Naive thymus-derived CD4-positive, alpha-beta T cell (primary cell): ENCODE measurements around the gene FAM210B. TPM values are rescaled to one million over a fixed set of nuclear protein-coding genes. Genes with fewer than 3 reads are reported as not detected.
"Not testable (repeated sequence)": the region's sequence is repeated elsewhere in the genome, so short reads cannot be mapped to it uniquely, and the experiment has no call there.

Source experiments
- ATAC-seq: fragments of 150-1000 bp; cut with Tn5 transposase; 2 replicates; pipeline ENCODE4 v1.10.0; 2021; ENCODE audit warnings: mild to moderate bottlenecking, moderate library complexity
- CTCF ChIA-PET: fragments of 350-600 bp; sonication (Branson Sonifier 250); formaldehyde crosslinking; loops from one replicate; lab custom pipeline; 2021; ENCODE audit warnings: antibody characterized with exemption; lab: Charles Lee
- POLR2A ChIA-PET: fragments of 350-600 bp; sonication (Branson Sonifier 250); formaldehyde crosslinking; loops from one replicate; lab custom pipeline; 2021; ENCODE audit warnings: antibody characterized with exemption, inconsistent platforms; lab: Charles Lee
- DNase-seq, 9 donors: peaks; one replicate each; pipeline versions ENCODE4 v3.0.0 to v3.0.0-alpha.2; 2020 to 2022; ENCODE audit warnings: mixed read lengths in 1 of 9
- H3K27ac ChIP-seq: one replicate; pipeline ENCODE4 v1.7.0; 2013; ENCODE audit warnings: mild to moderate bottlenecking, low read depth, low read length, moderate library complexity
- H3K27me3 ChIP-seq, 2 donors: one replicate each; pipeline ENCODE4 v1.7.0; 2013; ENCODE audit warnings: low read length in 2 of 2, mild to moderate bottlenecking in 2 of 2, moderate library complexity in 2 of 2; ENCODE audit not compliant: control insufficient read depth in 2 of 2, insufficient read depth in 2 of 2
- H3K36me3 ChIP-seq, 3 experiments: 1 replicate in 2 of 3; 2 replicates in 1 of 3; pipeline ENCODE4 v1.7.0; 2013; ENCODE audit warnings: low read length in 3 of 3, mild to moderate bottlenecking in 3 of 3, moderate library complexity in 1 of 3; ENCODE audit not compliant: insufficient read depth in 3 of 3, control insufficient read depth in 2 of 3
- H3K4me1 ChIP-seq, 2 donors: one replicate each; pipeline ENCODE4 v1.7.0; 2013; ENCODE audit warnings: low read length in 2 of 2, mild to moderate bottlenecking in 2 of 2, moderate library complexity in 1 of 2; ENCODE audit not compliant: control insufficient read depth in 2 of 2, insufficient read depth in 2 of 2
- H3K4me3 ChIP-seq: 2 replicates; pipeline ENCODE4 v1.7.0; 2013; ENCODE audit warnings: mild to moderate bottlenecking, low read length
- H3K9me3 ChIP-seq, 3 experiments: 1 replicate in 2 of 3; 2 replicates in 1 of 3; pipeline ENCODE4 v1.7.0; 2013; ENCODE audit warnings: low read length in 3 of 3; ENCODE audit not compliant: control insufficient read depth in 2 of 3
- H3K27ac Mint-ChIP-seq, 9 donors: one replicate each; pipeline ENCODE4 v1.8.0; 2020 to 2022; ENCODE audit warnings: mixed read lengths in 9 of 9, mild to moderate bottlenecking in 8 of 9, moderate library complexity in 5 of 9, inconsistent platforms in 2 of 9
- H3K27me3 Mint-ChIP-seq, 5 donors: one replicate each; pipeline ENCODE4 v1.8.0; 2021 to 2022; ENCODE audit warnings: mixed read lengths in 5 of 5, mild to moderate bottlenecking in 1 of 5
- H3K36me3 Mint-ChIP-seq, 5 donors: one replicate each; pipeline ENCODE4 v1.8.0; 2020 to 2022; ENCODE audit warnings: mixed read lengths in 5 of 5, mild to moderate bottlenecking in 3 of 5, inconsistent platforms in 1 of 5
- H3K4me1 Mint-ChIP-seq, 7 donors: one replicate each; pipeline ENCODE4 v1.8.0; 2020 to 2022; ENCODE audit warnings: mixed read lengths in 7 of 7, mild to moderate bottlenecking in 3 of 7, inconsistent platforms in 1 of 7
- H3K4me3 Mint-ChIP-seq, 10 donors: one replicate each; pipeline ENCODE4 v1.8.0; 2020 to 2022; ENCODE audit warnings: mild to moderate bottlenecking in 10 of 10, mixed read lengths in 10 of 10, moderate library complexity in 6 of 10, inconsistent platforms in 2 of 10
- H3K9me3 Mint-ChIP-seq, 11 donors: one replicate each; pipeline ENCODE4 v1.8.0; 2020 to 2022; ENCODE audit warnings: mixed read lengths in 11 of 11, mild to moderate bottlenecking in 4 of 11, inconsistent platforms in 1 of 11, moderate library complexity in 1 of 11
- intact Hi-C, 2 donors: fragments of 100-400 bp; cut with micrococcal nuclease; formaldehyde crosslinking; loops; one replicate each; pipeline ENCODE4 v1.15.1; 2023
- polyA plus RNA-seq, 2 donors: library from polyadenylated mRNA; unstranded; fragments of 300-500 nt; fragmentation: Illumina TruSeq; gene quantifications; one replicate each; pipeline ENCODE4 v1.2.3, GENCODE V29; 2021
- total RNA-seq, 6 experiments: library from RNA in 5 of 6; stranded (reverse) in 5 of 6; gene quantifications; 1 replicate in 5 of 6; 2 replicates in 1 of 6; pipeline ENCODE4 v1.2.3 and lab custom pipeline; 2021 to 2026

Gene FAM210B
- total and polyA plus RNA-seq, 7 experiments from 2014 or later, result 8.1 to 43.2 (median 30.6) TPM

DNA sequence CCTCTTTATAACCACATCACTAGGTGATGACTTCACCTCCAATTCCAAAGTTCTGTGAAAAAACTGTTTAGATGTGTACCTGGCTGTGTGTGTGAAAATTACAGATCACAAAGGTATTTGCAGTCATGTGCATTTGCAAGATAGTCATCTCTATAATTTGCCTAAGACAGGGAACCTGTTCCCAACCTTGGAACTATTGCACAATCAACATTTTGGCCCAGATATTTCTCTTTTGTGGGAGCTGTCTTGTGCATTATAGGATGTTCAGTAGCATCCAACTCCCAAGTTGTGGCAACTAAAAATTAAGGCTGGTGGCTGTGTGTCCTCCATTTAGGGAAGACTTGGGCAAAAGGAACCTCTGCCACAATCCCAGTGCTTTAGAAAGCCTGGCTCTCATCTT is 34.0 kb upstream of the FAM210B start:
- ATAC-seq (no peak), DNase-seq (no peak)
- no peaks in the 10 kb centered on the region for H3K36me3 Mint-ChIP-seq
- Histone ChIP-seq H3K9me3 (no peaks in the 10 kb centered on the region), H3K4me3 (no peak overlapping the region), H3K36me3 (no peaks in the 10 kb centered on the region), H3K27ac (no peak overlapping the region), H3K27me3 (no peaks in the 10 kb centered on the region), H3K4me1 (no peaks in the 10 kb centered on the region)
- peaks cover 0 to 2% (median 0%) of the 10 kb centered on the region in 11 donors for H3K9me3 Mint-ChIP-seq
- CTCF ChIA-PET, result no interaction called here
- no peaks in the 10 kb centered on the region for H3K4me1 Mint-ChIP-seq
- intact Hi-C loops, result no loop called here
- POLR2A ChIA-PET, result no interaction called here
- H3K4me3 Mint-ChIP-seq, result no peak overlapping the region
- H3K27ac Mint-ChIP-seq, result no peak overlapping the region
- H3K27me3 Mint-ChIP-seq, result peaks cover 4 to 46% (median 28%) of the 10 kb centered on the region in 5 donors

DNA sequence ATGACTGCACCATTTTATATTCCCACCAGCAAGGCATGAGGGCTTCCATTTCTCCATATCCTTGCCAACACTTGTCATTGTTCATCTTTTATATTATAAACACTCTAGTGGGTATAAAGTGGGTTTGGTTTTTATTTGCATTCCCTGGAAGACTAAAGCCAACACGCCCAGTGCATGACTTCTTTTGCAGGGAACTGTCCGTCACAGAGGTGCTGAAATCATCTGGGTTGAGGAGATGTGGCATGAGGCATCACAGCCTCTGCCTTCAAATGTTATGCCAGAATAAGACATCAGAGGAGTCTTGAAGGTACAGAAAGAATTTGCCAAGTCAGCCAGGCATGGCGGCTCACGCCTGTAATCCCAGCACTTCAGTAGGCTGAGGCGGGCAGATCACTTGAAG is 29.9 kb upstream of the FAM210B start:
- Histone ChIP-seq H3K27ac (no peak overlapping the region), H3K4me1 (no peaks in the 10 kb centered on the region), H3K4me3 (no peak overlapping the region), H3K36me3 (no peaks in the 10 kb centered on the region), H3K27me3 (no peaks in the 10 kb centered on the region), H3K9me3 (no peaks in the 10 kb centered on the region)
- no peaks in the 10 kb centered on the region for H3K4me1 Mint-ChIP-seq
- CTCF ChIA-PET, result no interaction called here
- intact Hi-C loops, result no loop called here
- H3K36me3 Mint-ChIP-seq, result no peaks in the 10 kb centered on the region
- peak in 1 of 9 donors; percentile 5 for DNase-seq
- H3K9me3 Mint-ChIP-seq, result peaks cover 0 to 2% (median 0%) of the 10 kb centered on the region in 11 donors
- peaks cover 3 to 57% (median 40%) of the 10 kb centered on the region in 5 donors for H3K27me3 Mint-ChIP-seq
- POLR2A ChIA-PET, result no interaction called here
- H3K27ac Mint-ChIP-seq, result no peak overlapping the region
- ATAC-seq, result no peak
- H3K4me3 Mint-ChIP-seq, result no peak overlapping the region

DNA sequence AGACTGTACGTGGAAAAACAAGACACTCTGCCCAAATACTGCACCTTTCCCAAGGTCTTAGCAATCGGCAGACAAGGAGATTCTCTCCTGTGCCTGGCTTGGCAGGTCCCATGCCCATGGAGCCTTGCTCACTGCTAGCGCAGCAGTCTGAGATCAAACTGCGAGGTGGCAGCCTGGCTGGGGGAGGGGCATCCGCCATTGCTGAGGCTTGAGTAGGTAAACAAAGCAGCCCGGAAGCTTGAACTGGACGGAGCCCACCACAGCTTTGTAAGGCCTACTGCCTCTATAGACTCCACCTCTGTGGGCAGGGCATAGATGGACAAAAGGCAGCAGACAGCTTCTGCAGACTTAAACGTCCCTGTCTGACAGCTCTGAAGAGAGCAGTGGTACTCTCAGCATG is 22.1 kb upstream of the FAM210B start:
- H3K4me3 Mint-ChIP-seq, H3K36me3 ChIP-seq, H3K36me3 Mint-ChIP-seq, H3K4me1 ChIP-seq, H3K27me3 ChIP-seq, H3K27ac ChIP-seq, POLR2A ChIA-PET, H3K9me3 Mint-ChIP-seq, DNase-seq, intact Hi-C loops, H3K4me1 Mint-ChIP-seq, CTCF ChIA-PET, H3K9me3 ChIP-seq, H3K4me3 ChIP-seq, ATAC-seq, H3K27ac Mint-ChIP-seq: not testable (repeated sequence)
- peaks cover 27 to 59% (median 54%) of the 10 kb centered on the region in 5 donors for H3K27me3 Mint-ChIP-seq

DNA sequence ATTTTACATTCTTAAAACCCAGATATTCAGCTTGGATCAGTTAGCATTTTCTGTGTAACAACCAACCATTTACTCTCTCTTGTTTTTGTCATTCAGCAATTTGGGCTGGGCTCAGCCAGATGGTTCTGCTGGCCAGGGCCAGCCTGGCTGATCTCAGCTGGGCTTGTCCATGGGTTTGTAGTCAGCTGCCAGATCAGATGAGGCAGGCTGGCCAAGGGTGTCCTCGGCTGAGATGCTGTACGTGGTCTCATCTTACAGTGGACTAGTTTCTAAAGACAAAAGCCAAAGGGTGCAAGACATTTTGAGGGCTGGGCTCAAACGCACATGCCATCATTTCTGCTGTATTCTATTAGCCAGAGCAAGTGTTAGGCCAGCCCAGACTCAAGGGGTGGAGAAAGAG is 16.0 kb upstream of the FAM210B start:
- Histone ChIP-seq H3K27me3 (peaks cover 0 to 10% of the 10 kb centered on the region in 2 donors), H3K4me1 (no peaks in the 10 kb centered on the region), H3K36me3 (no peaks in the 10 kb centered on the region), H3K9me3 (no peaks in the 10 kb centered on the region), H3K27ac (no peak overlapping the region), H3K4me3 (no peak overlapping the region)
- no peak overlapping the region for H3K27ac Mint-ChIP-seq
- peaks cover 53 to 85% (median 72%) of the 10 kb centered on the region in 5 donors for H3K27me3 Mint-ChIP-seq
- peaks cover 0 to 2% (median 0%) of the 10 kb centered on the region in 5 donors for H3K36me3 Mint-ChIP-seq
- no peak overlapping the region for H3K4me3 Mint-ChIP-seq
- ChIA-PET POLR2A (no interaction called here), CTCF (no interaction called here)
- H3K4me1 Mint-ChIP-seq, result peaks cover 0 to 9% (median 6%) of the 10 kb centered on the region in 7 donors
- intact Hi-C loops, result loop anchor here in 1 of 2 donors (5.0 to 10.0 kb wide), 2 partner anchors 95 to 1698 kb away; partner anchors contain the start of gene MC3R
- H3K9me3 Mint-ChIP-seq, result no peaks in the 10 kb centered on the region
- DNase-seq, result no peak
- no peak for ATAC-seq

DNA sequence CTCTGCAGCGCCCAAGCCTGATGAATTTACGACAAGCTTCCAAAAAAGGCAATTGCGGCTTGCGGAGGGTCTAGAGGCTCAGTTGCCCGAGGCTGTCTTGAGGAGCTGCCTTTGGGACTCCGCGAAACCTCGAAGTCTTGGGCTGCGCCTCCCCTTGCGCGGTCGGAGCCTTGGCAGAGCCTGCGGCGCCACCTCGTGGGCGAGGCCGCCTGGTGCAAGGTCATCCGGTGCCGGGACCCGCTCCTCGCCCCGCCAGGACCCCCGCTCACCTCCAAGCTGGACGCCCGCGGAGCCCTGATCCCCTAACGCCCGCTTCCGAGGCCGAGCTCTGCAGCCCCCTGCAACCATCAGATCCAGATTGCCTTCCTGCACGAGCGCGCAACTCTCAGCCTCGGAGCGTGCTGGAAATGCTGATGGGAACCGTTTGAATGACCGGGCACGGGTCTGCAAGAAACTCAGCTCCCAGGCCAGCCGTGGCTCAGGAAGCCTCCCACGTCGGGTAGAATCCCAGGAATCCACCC is 14.9 kb upstream of the FAM210B start:
- POLR2A ChIA-PET, result no interaction called here
- CTCF ChIA-PET, result no interaction called here
- Histone ChIP-seq H3K4me1 (no peaks in the 10 kb centered on the region), H3K27me3 (peaks cover 0 to 10% of the 10 kb centered on the region in 2 donors), H3K27ac (no peak overlapping the region), H3K9me3 (no peaks in the 10 kb centered on the region), H3K4me3 (no peak overlapping the region), H3K36me3 (no peaks in the 10 kb centered on the region)
- Mint-ChIP-seq H3K4me1 (peaks cover 0 to 13% (median 6%) of the 10 kb centered on the region in 7 donors), H3K27ac (no peak overlapping the region), H3K27me3 (peaks cover 46 to 79% (median 73%) of the 10 kb centered on the region in 5 donors), H3K4me3 (peak overlapping the region in 8 of 10 donors; percentile 13 to 52 (median 39)), H3K36me3 (no peaks in the 10 kb centered on the region), H3K9me3 (no peaks in the 10 kb centered on the region)
- ATAC-seq, result peak; percentile 66
- intact Hi-C loops, result loop anchor here (2.0 to 10.0 kb wide), 3 partner anchors 95 to 1699 kb away; partner anchors contain the start of gene MC3R (in 2 of the 2)
- DNase-seq, result peak in 6 of 9 donors; percentile 11 to 57 (median 22)

DNA sequence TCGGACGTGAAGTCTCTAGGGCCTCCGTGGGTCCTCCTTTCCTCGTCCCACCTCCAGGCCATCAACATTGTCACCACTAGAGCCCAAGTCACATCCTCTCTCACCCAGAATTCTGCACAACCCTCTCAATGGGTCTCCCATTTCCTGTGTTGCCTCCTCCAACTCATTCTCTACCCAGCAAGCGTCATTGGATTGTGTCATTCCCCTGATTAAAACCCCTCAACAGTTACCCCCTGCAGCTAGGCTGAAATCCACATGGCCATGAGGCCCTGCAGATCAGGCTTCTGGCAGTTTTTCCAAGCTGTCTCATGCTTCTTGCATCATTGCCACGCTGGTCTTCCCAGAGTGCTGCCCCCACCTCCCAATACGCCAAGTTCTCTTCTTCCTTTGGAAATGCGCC is 12.9 kb upstream of the FAM210B start:
- peaks cover 27 to 71% (median 57%) of the 10 kb centered on the region in 5 donors for H3K27me3 Mint-ChIP-seq
- intact Hi-C loops, result loop anchor here (2.0 to 10.0 kb wide), 2 partner anchors 97 to 1701 kb away; partner anchors contain the start of gene MC3R (in 1 of the 2)
- ChIA-PET POLR2A (no interaction called here), CTCF (no interaction called here)
- H3K9me3 Mint-ChIP-seq, result no peaks in the 10 kb centered on the region
- Histone ChIP-seq H3K27me3 (peaks cover 0 to 10% of the 10 kb centered on the region in 2 donors), H3K9me3 (no peaks in the 10 kb centered on the region), H3K27ac (no peak overlapping the region), H3K4me1 (no peaks in the 10 kb centered on the region), H3K4me3 (no peak overlapping the region), H3K36me3 (no peaks in the 10 kb centered on the region)
- no peak for ATAC-seq
- no peaks in the 10 kb centered on the region for H3K36me3 Mint-ChIP-seq
- no peak overlapping the region for H3K27ac Mint-ChIP-seq
- no peak for DNase-seq
- peaks cover 0 to 13% (median 6%) of the 10 kb centered on the region in 7 donors for H3K4me1 Mint-ChIP-seq
- no peak overlapping the region for H3K4me3 Mint-ChIP-seq
